GM21381 (cell line): ENCODE measurements around the gene APH1B.
"Not testable (repeated sequence)": the region's sequence is repeated elsewhere in the genome, so short reads cannot be mapped to it uniquely, and the experiment has no call there.

ENCODE experiments used
- ATAC-seq: cut with Tn5 transposase; IDR thresholded peaks from one replicate; pipeline ENCODE4 v1.9.1; 2021; ENCODE audit warnings: mild to moderate bottlenecking, moderate library complexity; ENCODE audit not compliant: unreplicated experiment

Gene APH1B

GRCh38 chr15:63277038-63277892, at the start of gene APH1B:
APH1B (plus strand) TSS chr15:63277605; CDS start chr15:63277624, 19 bp downstream.
- peak; percentile 68 for ATAC-seq

- no peak for ATAC-seq
These were observed 49.7 kb upstream of the APH1B start for GRCh38 chr15:63227689-63228088.

GRCh38 chr15:63231206-63231605, 46.2 kb upstream of the APH1B start:
- no peak for ATAC-seq

GRCh38 chr15:63231706-63232105, 45.7 kb upstream of the APH1B start:
- ATAC-seq = no peak

- no peak for ATAC-seq
These were observed 45.0 kb upstream of the APH1B start for GRCh38 chr15:63232405-63232804.

GRCh38 chr15:63232943-63233342, 44.5 kb upstream of the APH1B start:
- no peak for ATAC-seq

GRCh38 chr15:63233667-63234423, 43.6 kb upstream of the APH1B start:
- no peak for ATAC-seq

- no peak for ATAC-seq
These were observed 42.9 kb upstream of the APH1B start for GRCh38 chr15:63234451-63234870.

GRCh38 chr15:63236272-63236671, 41.1 kb upstream of the APH1B start:
- ATAC-seq = no peak

- not testable (repeated sequence) for ATAC-seq
These were observed 40.3 kb upstream of the APH1B start for GRCh38 chr15:63237086-63237485.

GRCh38 chr15:63238171-63238570, 39.2 kb upstream of the APH1B start:
- no peak for ATAC-seq

- peak; percentile 71 for ATAC-seq
These were observed 38.6 kb upstream of the APH1B start for GRCh38 chr15:63238796-63239195.

GRCh38 chr15:63240109-63240508, 37.3 kb upstream of the APH1B start:
- ATAC-seq = no peak

- ATAC-seq = no peak
These were observed 36.1 kb upstream of the APH1B start for GRCh38 chr15:63241316-63241715.

- no peak for ATAC-seq
These were observed 34.3 kb upstream of the APH1B start for GRCh38 chr15:63243101-63243500.

GRCh38 chr15:63243776-63244175, 33.6 kb upstream of the APH1B start:
- ATAC-seq = no peak

GRCh38 chr15:63244399-63244798, 33.0 kb upstream of the APH1B start:
- no peak for ATAC-seq

- ATAC-seq = no peak
These were observed 32.3 kb upstream of the APH1B start for GRCh38 chr15:63244976-63245645.

- ATAC-seq = no peak
These were observed 30.5 kb upstream of the APH1B start for GRCh38 chr15:63246691-63247469.

- no peak for ATAC-seq
These were observed 27.0 kb upstream of the APH1B start for GRCh38 chr15:63250312-63250965.
